Measurements from ENCODE around the gene ENPP3. TPM values are rescaled to one million over a fixed set of nuclear protein-coding genes. Genes with fewer than 3 reads are reported as not detected.

The ENPP3 gene
- total RNA-seq, 2 experiments from 2014 or later: 1.3 to 2.3 TPM

DNA sequence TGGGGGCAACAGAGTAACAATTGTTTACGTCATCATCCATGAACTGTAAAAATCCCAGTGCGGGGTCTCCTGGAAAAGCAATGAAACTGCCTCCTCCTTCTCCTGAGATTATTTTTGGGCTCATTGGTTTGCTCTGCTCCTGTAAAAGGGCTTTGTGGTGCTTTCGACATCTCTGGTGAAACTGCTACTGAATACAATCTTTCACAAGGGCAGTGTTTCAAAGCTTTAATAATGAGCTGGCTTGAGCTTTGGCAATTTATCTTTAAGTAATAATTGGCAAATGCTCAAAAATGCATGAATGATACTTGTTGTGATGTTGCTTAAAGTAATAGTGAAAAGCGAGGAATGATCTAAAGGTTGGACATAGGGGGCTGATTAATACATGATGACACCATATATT is 127.2 kb downstream of the ENPP3 start:
- intact Hi-C loops (cut with micrococcal nuclease; ENCODE audit: unreplicated experiment): no loop called here

GRCh38 chr6:131765081-131765803 is 128.1 kb downstream of the ENPP3 start:
- Histone ChIP-seq H3K79me2 (ENCODE audit: insufficient read depth, low read depth, low read length) (no peaks in the 10 kb centered on the region), H3K4me1 (ENCODE audit: insufficient read depth, low read length, poor library complexity, severe bottlenecking) (no peaks in the 10 kb centered on the region), H4K20me1 (ENCODE audit: insufficient read depth, low read length) (no peaks in the 10 kb centered on the region), H3K4me2 (ENCODE audit: low read length) (no peak overlapping the region), H3K4me3 (ENCODE audit: low read depth, low read length, poor library complexity, severe bottlenecking) (no peak overlapping the region), H3K9me2 (ENCODE audit: insufficient read depth, low read length) (no peaks in the 10 kb centered on the region), H3K27ac (ENCODE audit: low read depth, low read length, poor library complexity, severe bottlenecking) (no peak overlapping the region), H3K36me3 (ENCODE audit: insufficient read depth, low read length) (no peaks in the 10 kb centered on the region), H3K9me3 (ENCODE audit: low read length) (no peaks in the 10 kb centered on the region), H2AFZ (ENCODE audit: low read length) (no peak overlapping the region)
- ChIA-PET CTCF (ENCODE audit: unreplicated experiment) (no interaction called here), POLR2A (no interaction called here)
- BruUV-seq (replicated peaks): no TSS peak
- TF ChIP-seq EZH2phosphoT487 (IDR thresholded peaks at IDR 0.05; ENCODE audit: borderline replicate concordance, low read depth, low read length): no peak
- TF ChIP-seq, protein P1, sequence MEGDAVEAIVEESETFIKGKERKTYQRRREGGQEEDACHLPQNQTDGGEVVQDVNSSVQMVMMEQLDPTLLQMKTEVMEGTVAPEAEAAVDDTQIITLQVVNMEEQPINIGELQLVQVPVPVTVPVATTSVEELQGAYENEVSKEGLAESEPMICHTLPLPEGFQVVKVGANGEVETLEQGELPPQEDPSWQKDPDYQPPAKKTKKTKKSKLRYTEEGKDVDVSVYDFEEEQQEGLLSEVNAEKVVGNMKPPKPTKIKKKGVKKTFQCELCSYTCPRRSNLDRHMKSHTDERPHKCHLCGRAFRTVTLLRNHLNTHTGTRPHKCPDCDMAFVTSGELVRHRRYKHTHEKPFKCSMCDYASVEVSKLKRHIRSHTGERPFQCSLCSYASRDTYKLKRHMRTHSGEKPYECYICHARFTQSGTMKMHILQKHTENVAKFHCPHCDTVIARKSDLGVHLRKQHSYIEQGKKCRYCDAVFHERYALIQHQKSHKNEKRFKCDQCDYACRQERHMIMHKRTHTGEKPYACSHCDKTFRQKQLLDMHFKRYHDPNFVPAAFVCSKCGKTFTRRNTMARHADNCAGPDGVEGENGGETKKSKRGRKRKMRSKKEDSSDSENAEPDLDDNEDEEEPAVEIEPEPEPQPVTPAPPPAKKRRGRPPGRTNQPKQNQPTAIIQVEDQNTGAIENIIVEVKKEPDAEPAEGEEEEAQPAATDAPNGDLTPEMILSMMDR (conservative IDR thresholded peaks at IDR 0.05; ENCODE audit: low read length): no peak
- intact Hi-C loops (cut with micrococcal nuclease; ENCODE audit: unreplicated experiment): no loop called here
- DNase-seq (ENCODE audit: low spot score): no peak

More for the DNA sequence above, 127.2 kb downstream of the ENPP3 start:
- ChIA-PET POLR2A (no interaction called here), CTCF (ENCODE audit: unreplicated experiment) (no interaction called here)
- no peaks in the 10 kb centered on the region for H4K20me1 ChIP-seq (ENCODE audit: insufficient read depth, low read length)
- no peaks in the 10 kb centered on the region for H3K79me2 ChIP-seq (ENCODE audit: insufficient read depth, low read depth, low read length)
- no peak overlapping the region for H3K4me2 ChIP-seq (ENCODE audit: low read length)
- BruUV-seq (replicated peaks): no TSS peak
- no peak overlapping the region for H3K27ac ChIP-seq (ENCODE audit: low read depth, low read length, poor library complexity, severe bottlenecking)
- DNase-seq (ENCODE audit: low spot score): no peak
- TF ChIP-seq, protein P1 (conservative IDR thresholded peaks at IDR 0.05; ENCODE audit: low read length): no peak
- no peak for TF ChIP-seq EZH2phosphoT487 (IDR thresholded peaks at IDR 0.05; ENCODE audit: borderline replicate concordance, low read depth, low read length)
- H3K9me3 ChIP-seq (ENCODE audit: low read length): no peaks in the 10 kb centered on the region
- H3K4me1 ChIP-seq (ENCODE audit: insufficient read depth, low read length, poor library complexity, severe bottlenecking): no peaks in the 10 kb centered on the region
- H3K36me3 ChIP-seq (ENCODE audit: insufficient read depth, low read length): no peaks in the 10 kb centered on the region
- H3K4me3 ChIP-seq (ENCODE audit: low read depth, low read length, poor library complexity, severe bottlenecking): no peak overlapping the region
- H3K9me2 ChIP-seq (ENCODE audit: insufficient read depth, low read length): no peaks in the 10 kb centered on the region
- H2AFZ ChIP-seq (ENCODE audit: low read length): no peak overlapping the region

DNA sequence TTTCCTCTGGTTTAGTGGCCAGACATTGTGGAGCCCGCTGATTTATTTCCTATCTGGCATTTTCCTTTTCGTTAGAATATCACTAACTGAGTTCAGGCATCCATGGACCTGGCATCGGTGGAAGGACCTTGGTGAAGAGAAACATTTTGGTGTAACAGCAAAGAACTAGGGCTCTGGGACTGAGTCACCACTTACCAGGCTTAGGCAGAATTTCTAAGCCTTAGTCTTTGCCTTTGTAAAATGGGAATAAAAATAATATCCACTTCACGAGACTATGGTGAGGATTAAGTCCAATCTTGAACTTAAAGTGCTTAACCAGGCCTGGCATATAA is 128.7 kb downstream of the ENPP3 start:
- BruUV-seq (replicated peaks): no TSS peak

More for the DNA sequence above, 128.7 kb downstream of the ENPP3 start:
- H3K9me2 ChIP-seq (ENCODE audit: insufficient read depth, low read length): no peaks in the 10 kb centered on the region
- no peak for DNase-seq (ENCODE audit: low spot score)
- no peaks in the 10 kb centered on the region for H3K4me1 ChIP-seq (ENCODE audit: insufficient read depth, low read length, poor library complexity, severe bottlenecking)
- H3K79me2 ChIP-seq (ENCODE audit: insufficient read depth, low read depth, low read length): no peaks in the 10 kb centered on the region
- no peak overlapping the region for H3K4me2 ChIP-seq (ENCODE audit: low read length)
- TF ChIP-seq, protein P1 (conservative IDR thresholded peaks at IDR 0.05; ENCODE audit: low read length): no peak
- no peak for TF ChIP-seq EZH2phosphoT487 (IDR thresholded peaks at IDR 0.05; ENCODE audit: borderline replicate concordance, low read depth, low read length)
- ChIA-PET CTCF (ENCODE audit: unreplicated experiment) (no interaction called here), POLR2A (no interaction called here)
- no peak overlapping the region for H3K27ac ChIP-seq (ENCODE audit: low read depth, low read length, poor library complexity, severe bottlenecking)
- intact Hi-C loops (cut with micrococcal nuclease; ENCODE audit: unreplicated experiment): no loop called here
- H3K9me3 ChIP-seq (ENCODE audit: low read length): no peaks in the 10 kb centered on the region
- no peaks in the 10 kb centered on the region for H4K20me1 ChIP-seq (ENCODE audit: insufficient read depth, low read length)
- no peak overlapping the region for H2AFZ ChIP-seq (ENCODE audit: low read length)
- no peak overlapping the region for H3K4me3 ChIP-seq (ENCODE audit: low read depth, low read length, poor library complexity, severe bottlenecking)
- no peaks in the 10 kb centered on the region for H3K36me3 ChIP-seq (ENCODE audit: insufficient read depth, low read length)

All from OCI-LY7 (cell line).